Measurements from ENCODE around the gene RNF5.

The RNF5 gene

DNA sequence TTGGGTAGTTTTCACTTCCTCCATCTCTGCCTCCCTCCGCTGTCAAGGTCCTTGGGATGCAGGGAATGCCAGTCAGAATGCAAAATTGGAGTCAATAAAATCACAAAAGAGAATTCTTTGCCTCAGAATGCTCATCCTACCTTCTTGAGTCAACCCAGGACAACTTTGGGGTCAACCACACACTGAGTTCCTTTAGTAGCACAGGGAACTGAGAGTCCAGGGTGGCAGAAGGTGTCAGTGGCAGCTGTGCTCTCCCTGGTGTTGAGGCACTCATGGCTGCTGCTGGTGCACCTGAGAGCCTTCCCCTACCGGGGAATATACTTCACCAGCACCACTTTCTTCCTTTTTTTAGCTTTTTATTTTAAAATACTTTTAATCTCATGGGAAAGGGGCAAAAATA lies 46.5 kb downstream of the RNF5 start:
- TF ChIP-seq YY1 (IDR thresholded peaks at IDR 0.05; ENCODE audit: low read depth) (no peak), EGR1 (IDR thresholded peaks at IDR 0.05) (no peak), ZBTB7A (IDR thresholded peaks at IDR 0.05; ENCODE audit: low read depth) (no peak), CREB1 (IDR thresholded peaks at IDR 0.05; ENCODE audit: low read depth) (no peak), TAF1 (IDR thresholded peaks at IDR 0.05; ENCODE audit: low read depth) (no peak), CEBPB (IDR thresholded peaks at IDR 0.05) (no peak), NFIC (IDR thresholded peaks at IDR 0.05) (no peak), EP300 (IDR thresholded peaks at IDR 0.05; ENCODE audit: borderline replicate concordance) (no peak)
- TF ChIP-seq, protein P1, sequence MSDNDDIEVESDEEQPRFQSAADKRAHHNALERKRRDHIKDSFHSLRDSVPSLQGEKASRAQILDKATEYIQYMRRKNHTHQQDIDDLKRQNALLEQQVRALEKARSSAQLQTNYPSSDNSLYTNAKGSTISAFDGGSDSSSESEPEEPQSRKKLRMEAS (IDR thresholded peaks at IDR 0.05): no peak
- TF ChIP-seq, protein P2, sequence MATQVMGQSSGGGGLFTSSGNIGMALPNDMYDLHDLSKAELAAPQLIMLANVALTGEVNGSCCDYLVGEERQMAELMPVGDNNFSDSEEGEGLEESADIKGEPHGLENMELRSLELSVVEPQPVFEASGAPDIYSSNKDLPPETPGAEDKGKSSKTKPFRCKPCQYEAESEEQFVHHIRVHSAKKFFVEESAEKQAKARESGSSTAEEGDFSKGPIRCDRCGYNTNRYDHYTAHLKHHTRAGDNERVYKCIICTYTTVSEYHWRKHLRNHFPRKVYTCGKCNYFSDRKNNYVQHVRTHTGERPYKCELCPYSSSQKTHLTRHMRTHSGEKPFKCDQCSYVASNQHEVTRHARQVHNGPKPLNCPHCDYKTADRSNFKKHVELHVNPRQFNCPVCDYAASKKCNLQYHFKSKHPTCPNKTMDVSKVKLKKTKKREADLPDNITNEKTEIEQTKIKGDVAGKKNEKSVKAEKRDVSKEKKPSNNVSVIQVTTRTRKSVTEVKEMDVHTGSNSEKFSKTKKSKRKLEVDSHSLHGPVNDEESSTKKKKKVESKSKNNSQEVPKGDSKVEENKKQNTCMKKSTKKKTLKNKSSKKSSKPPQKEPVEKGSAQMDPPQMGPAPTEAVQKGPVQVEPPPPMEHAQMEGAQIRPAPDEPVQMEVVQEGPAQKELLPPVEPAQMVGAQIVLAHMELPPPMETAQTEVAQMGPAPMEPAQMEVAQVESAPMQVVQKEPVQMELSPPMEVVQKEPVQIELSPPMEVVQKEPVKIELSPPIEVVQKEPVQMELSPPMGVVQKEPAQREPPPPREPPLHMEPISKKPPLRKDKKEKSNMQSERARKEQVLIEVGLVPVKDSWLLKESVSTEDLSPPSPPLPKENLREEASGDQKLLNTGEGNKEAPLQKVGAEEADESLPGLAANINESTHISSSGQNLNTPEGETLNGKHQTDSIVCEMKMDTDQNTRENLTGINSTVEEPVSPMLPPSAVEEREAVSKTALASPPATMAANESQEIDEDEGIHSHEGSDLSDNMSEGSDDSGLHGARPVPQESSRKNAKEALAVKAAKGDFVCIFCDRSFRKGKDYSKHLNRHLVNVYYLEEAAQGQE (IDR thresholded peaks at IDR 0.05; ENCODE audit: low read depth): no peak
- TF ChIP-seq, protein P3, sequence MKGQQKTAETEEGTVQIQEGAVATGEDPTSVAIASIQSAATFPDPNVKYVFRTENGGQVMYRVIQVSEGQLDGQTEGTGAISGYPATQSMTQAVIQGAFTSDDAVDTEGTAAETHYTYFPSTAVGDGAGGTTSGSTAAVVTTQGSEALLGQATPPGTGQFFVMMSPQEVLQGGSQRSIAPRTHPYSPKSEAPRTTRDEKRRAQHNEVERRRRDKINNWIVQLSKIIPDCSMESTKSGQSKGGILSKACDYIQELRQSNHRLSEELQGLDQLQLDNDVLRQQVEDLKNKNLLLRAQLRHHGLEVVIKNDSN (IDR thresholded peaks at IDR 0.05): no peak

DNA sequence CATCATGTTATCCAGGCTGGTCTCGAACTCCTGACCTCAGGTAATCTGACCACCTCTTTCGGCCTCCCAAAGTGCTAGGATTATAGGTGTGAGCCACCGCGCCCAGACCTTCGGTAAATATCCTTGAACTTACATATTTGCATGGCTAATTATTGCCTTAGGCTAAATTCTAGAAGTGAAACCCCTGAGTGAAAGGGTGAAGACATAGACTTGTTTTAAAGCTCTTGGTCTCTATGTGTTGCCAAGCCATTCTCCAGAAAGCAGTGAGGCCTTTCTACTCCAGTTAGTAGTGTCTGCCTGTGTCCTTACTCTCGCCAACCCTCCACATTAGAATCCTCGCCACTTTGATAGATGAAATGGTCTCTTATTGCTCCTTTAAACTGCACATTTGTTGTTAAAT lies 48.2 kb downstream of the RNF5 start:
- TF ChIP-seq, protein P1 (IDR thresholded peaks at IDR 0.05): no peak
- TF ChIP-seq EGR1 (IDR thresholded peaks at IDR 0.05) (no peak), TCF12 (IDR thresholded peaks at IDR 0.05; ENCODE audit: low read depth) (no peak), CEBPB (IDR thresholded peaks at IDR 0.05) (no peak), EP300 (IDR thresholded peaks at IDR 0.05; ENCODE audit: borderline replicate concordance) (no peak), FOXM1 (IDR thresholded peaks at IDR 0.05; ENCODE audit: borderline replicate concordance, low read depth) (no peak), TAF1 (IDR thresholded peaks at IDR 0.05; ENCODE audit: low read depth) (no peak), RAD21 (IDR thresholded peaks at IDR 0.05; ENCODE audit: low read depth) (no peak), TEAD4 (IDR thresholded peaks at IDR 0.05) (no peak), CREB1 (IDR thresholded peaks at IDR 0.05; ENCODE audit: low read depth) (no peak), NFIC (IDR thresholded peaks at IDR 0.05) (no peak), ZBTB7A (IDR thresholded peaks at IDR 0.05; ENCODE audit: low read depth) (no peak), YY1 (IDR thresholded peaks at IDR 0.05; ENCODE audit: low read depth) (no peak)
- TF ChIP-seq, protein P2 (IDR thresholded peaks at IDR 0.05; ENCODE audit: low read depth): no peak
- TF ChIP-seq, protein P3 (IDR thresholded peaks at IDR 0.05): no peak

All from Ishikawa (cell line).